Neural progenitor cell (in vitro differentiated cells): ENCODE measurements around the gene CALN1. TPM values are rescaled to one million over a fixed set of nuclear protein-coding genes. Genes with fewer than 3 reads are reported as not detected.

Experiments used
- DNase-seq: peaks from one replicate; pipeline ENCODE4 v3.0.0-alpha.2; 2016; ENCODE audit warnings: low spot score
- H2AFZ ChIP-seq: fragments of 200-600 bp; sonication (generic); replicated peaks from 2 replicates; pipeline ENCODE4 v1.6.1; 2016; ENCODE audit warnings: antibody characterized with exemption
- H3F3A ChIP-seq: fragments of 200-600 bp; sonication (generic); 2 replicates; pipeline ENCODE4 v1.6.1; 2016; ENCODE audit warnings: antibody characterized with exemption, low read depth
- H3K27ac ChIP-seq: fragments of 200-600 bp; sonication (generic); 2 replicates; pipeline ENCODE4 v1.5.1; 2016; ENCODE audit warnings: mild to moderate bottlenecking
- H3K27me3 ChIP-seq: fragments of 200-600 bp; sonication (generic); 2 replicates; pipeline ENCODE4 v1.6.1; 2016; ENCODE audit warnings: mild to moderate bottlenecking, moderate library complexity
- H3K36me3 ChIP-seq: fragments of 200-600 bp; sonication (generic); 2 replicates; pipeline ENCODE4 v1.5.1; 2016
- H3K4me1 ChIP-seq: fragments of 200-600 bp; sonication (generic); 2 replicates; pipeline ENCODE4 v1.6.1; 2016; ENCODE audit warnings: mixed run types
- H3K4me2 ChIP-seq: fragments of 200-600 bp; sonication (generic); 2 replicates; pipeline ENCODE4 v1.6.1; 2016
- H3K4me3 ChIP-seq: fragments of 200-600 bp; sonication (generic); 2 replicates; pipeline ENCODE4 v1.5.1; 2016
- H3K79me2 ChIP-seq: fragments of 200-600 bp; sonication (generic); 2 replicates; pipeline ENCODE4 v1.6.1; 2016; ENCODE audit warnings: low read depth
- H3K9ac ChIP-seq: fragments of 200-600 bp; sonication (generic); 2 replicates; pipeline ENCODE4 v1.6.1; 2016
- H3K9me3 ChIP-seq: fragments of 200-600 bp; sonication (generic); 2 replicates; pipeline ENCODE4 v1.5.1; 2016; ENCODE audit warnings: low read depth
- H4K20me1 ChIP-seq: fragments of 200-600 bp; sonication (generic); 2 replicates; pipeline ENCODE4 v1.6.1; 2016; ENCODE audit warnings: low read depth
- H3K27ac Mint-ChIP-seq: 3 replicates; pipeline ENCODE4 v1.8.0; 2021; ENCODE audit warnings: mixed read lengths
- H3K27me3 Mint-ChIP-seq: 2 replicates; pipeline ENCODE4 v1.8.0; 2022; ENCODE audit warnings: low read depth, mild to moderate bottlenecking, inconsistent platforms, moderate library complexity, mixed read lengths; ENCODE audit not compliant: insufficient read depth
- H3K36me3 Mint-ChIP-seq: 3 replicates; pipeline ENCODE4 v1.8.0; 2021; ENCODE audit warnings: mixed read lengths
- H3K4me1 Mint-ChIP-seq: 3 replicates; pipeline ENCODE4 v1.8.0; 2021; ENCODE audit warnings: mixed read lengths
- H3K4me3 Mint-ChIP-seq: 3 replicates; pipeline ENCODE4 v1.8.0; 2021; ENCODE audit warnings: mild to moderate bottlenecking, moderate library complexity, mixed read lengths
- H3K9me3 Mint-ChIP-seq: 3 replicates; pipeline ENCODE4 v1.8.0; 2020; ENCODE audit warnings: mixed read lengths
- CTCF ChIP-seq: fragments of 200-600 bp; sonication (generic); IDR thresholded peaks from 2 replicates; pipeline ENCODE4 v1.5.1; 2017; ENCODE audit warnings: antibody characterized with exemption, mild to moderate bottlenecking
- EZH2 ChIP-seq: fragments of 200-600 bp; sonication (generic); IDR thresholded peaks from 2 replicates; pipeline ENCODE4 v1.6.1; 2017; ENCODE audit warnings: antibody characterized with exemption, mild to moderate bottlenecking, moderate library complexity
- EZH2phosphoT487 ChIP-seq: fragments of 200-600 bp; sonication (generic); IDR thresholded peaks from 2 replicates; pipeline ENCODE4 v1.6.1; 2017; ENCODE audit warnings: antibody characterized with exemption
- total RNA-seq: library from RNA; depleted of rRNA; stranded (reverse); fragments of >200 nt; gene quantifications from 2 replicates; pipeline ENCODE4 v1.2.3, GENCODE V29; 2015; ENCODE audit warnings: low replicate concordance

The CALN1 gene
- total RNA-seq, 1 donor from 2014 or later, result 3.1 TPM

- Histone ChIP-seq H3K79me2 (no peaks in the 10 kb centered on the region), H3K4me3 (no peak overlapping the region), H3F3A (no peaks in the 10 kb centered on the region), H2AFZ (no peak overlapping the region), H3K27me3 (no peaks in the 10 kb centered on the region), H3K36me3 (peaks cover 11% of the 10 kb centered on the region), H3K9ac (no peak overlapping the region), H3K9me3 (peaks cover 12% of the 10 kb centered on the region), H4K20me1 (no peaks in the 10 kb centered on the region), H3K4me2 (no peak overlapping the region), H3K27ac (no peak overlapping the region), H3K4me1 (no peaks in the 10 kb centered on the region)
- Mint-ChIP-seq H3K9me3 (peaks cover 13% of the 10 kb centered on the region), H3K27ac (no peak overlapping the region), H3K4me1 (no peaks in the 10 kb centered on the region), H3K27me3 (no peaks in the 10 kb centered on the region), H3K4me3 (no peak overlapping the region), H3K36me3 (peaks cover 2% of the 10 kb centered on the region)
- no peak for TF ChIP-seq EZH2phosphoT487
- TF ChIP-seq CTCF, result no peak
- no peak for DNase-seq
Measured at GRCh38 chr7:72170475-72170874, 241.7 kb downstream of the CALN1 start.

GRCh38 chr7:72163271-72163670 lies 248.9 kb downstream of the CALN1 start:
- H3K4me3 Mint-ChIP-seq, result no peak overlapping the region
- TF ChIP-seq EZH2phosphoT487 (no peak), EZH2 (no peak), CTCF (no peak)
- H3K27me3 ChIP-seq, result no peaks in the 10 kb centered on the region
- peaks cover 13% of the 10 kb centered on the region for H3K9me3 Mint-ChIP-seq
- H3K79me2 ChIP-seq, result no peaks in the 10 kb centered on the region
- DNase-seq, result no peak
- H3K9me3 ChIP-seq, result no peaks in the 10 kb centered on the region
- no peak overlapping the region for H2AFZ ChIP-seq
- H3K9ac ChIP-seq, result no peak overlapping the region
- no peak overlapping the region for H3K4me2 ChIP-seq
- H3K27ac ChIP-seq, result no peak overlapping the region
- no peak overlapping the region for H3K27ac Mint-ChIP-seq
- H3K36me3 Mint-ChIP-seq, result no peaks in the 10 kb centered on the region
- no peaks in the 10 kb centered on the region for H3K4me1 Mint-ChIP-seq
- H3F3A ChIP-seq, result no peaks in the 10 kb centered on the region
- H3K4me1 ChIP-seq, result no peaks in the 10 kb centered on the region
- no peak overlapping the region for H3K4me3 ChIP-seq
- H4K20me1 ChIP-seq, result no peaks in the 10 kb centered on the region
- peaks cover 2% of the 10 kb centered on the region for H3K27me3 Mint-ChIP-seq
- no peaks in the 10 kb centered on the region for H3K36me3 ChIP-seq

- H3K36me3 Mint-ChIP-seq, result no peaks in the 10 kb centered on the region
- Histone ChIP-seq H3K27me3 (no peaks in the 10 kb centered on the region), H3K36me3 (no peaks in the 10 kb centered on the region), H3F3A (no peaks in the 10 kb centered on the region), H3K4me3 (no peak overlapping the region), H3K9ac (no peak overlapping the region), H4K20me1 (no peaks in the 10 kb centered on the region), H3K9me3 (no peaks in the 10 kb centered on the region), H3K4me2 (no peak overlapping the region), H3K27ac (no peak overlapping the region), H3K79me2 (no peaks in the 10 kb centered on the region), H3K4me1 (no peaks in the 10 kb centered on the region), H2AFZ (no peak overlapping the region)
- TF ChIP-seq EZH2phosphoT487 (no peak), CTCF (peak; percentile 45)
- DNase-seq, result peak; percentile 11
- peaks cover 13% of the 10 kb centered on the region for H3K9me3 Mint-ChIP-seq
- no peak overlapping the region for H3K4me3 Mint-ChIP-seq
- H3K27ac Mint-ChIP-seq, result no peak overlapping the region
- no peaks in the 10 kb centered on the region for H3K4me1 Mint-ChIP-seq
- peaks cover 2% of the 10 kb centered on the region for H3K27me3 Mint-ChIP-seq
Measured at GRCh38 chr7:72161534-72161933, 250.6 kb downstream of the CALN1 start.

GRCh38 chr7:72159911-72160310 lies 252.2 kb downstream of the CALN1 start:
- Mint-ChIP-seq H3K4me3 (no peak overlapping the region), H3K27me3 (peaks cover 2% of the 10 kb centered on the region), H3K36me3 (no peaks in the 10 kb centered on the region), H3K27ac (no peak overlapping the region), H3K9me3 (peaks cover 13% of the 10 kb centered on the region), H3K4me1 (no peaks in the 10 kb centered on the region)
- Histone ChIP-seq H3F3A (no peaks in the 10 kb centered on the region), H3K4me1 (no peaks in the 10 kb centered on the region), H4K20me1 (no peaks in the 10 kb centered on the region), H3K9me3 (no peaks in the 10 kb centered on the region), H3K36me3 (no peaks in the 10 kb centered on the region), H3K4me2 (no peak overlapping the region), H3K9ac (no peak overlapping the region), H3K27me3 (no peaks in the 10 kb centered on the region), H3K79me2 (no peaks in the 10 kb centered on the region), H3K4me3 (no peak overlapping the region), H2AFZ (no peak overlapping the region), H3K27ac (no peak overlapping the region)
- TF ChIP-seq EZH2phosphoT487 (no peak), EZH2 (no peak), CTCF (no peak)
- no peak for DNase-seq
